HG02610 (cell line): ENCODE results near the gene CPT1A.

ENCODE experiments used
- ATAC-seq: cut with Tn5 transposase; IDR thresholded peaks from one replicate; pipeline ENCODE4 v1.9.1; 2021; ENCODE audit warnings: mild to moderate bottlenecking, moderate library complexity; ENCODE audit not compliant: unreplicated experiment

The CPT1A gene

GRCh38 chr11:68762481-68762880 lies 79.2 kb downstream of the CPT1A start:
- no peak for ATAC-seq

DNA sequence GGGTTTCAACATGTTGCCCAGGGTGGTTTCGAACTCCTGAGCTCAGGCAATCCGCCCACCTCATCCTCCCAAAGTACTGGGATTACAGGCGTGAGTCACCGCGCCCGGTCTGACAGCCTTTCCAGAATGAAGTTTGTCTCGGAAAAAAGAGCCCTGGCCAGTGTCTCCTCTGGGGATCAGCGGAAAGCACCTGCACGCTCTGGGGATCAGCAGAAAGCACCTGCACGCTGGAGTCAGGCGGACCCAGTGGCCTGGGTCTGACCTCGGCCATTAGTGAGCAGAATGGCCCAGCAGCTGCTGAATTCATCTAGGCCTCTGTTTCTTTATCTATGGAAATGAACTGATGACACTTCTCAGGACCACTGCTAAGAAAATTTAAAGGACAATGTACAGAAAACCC lies 79.9 kb downstream of the CPT1A start:
- no peak for ATAC-seq

DNA sequence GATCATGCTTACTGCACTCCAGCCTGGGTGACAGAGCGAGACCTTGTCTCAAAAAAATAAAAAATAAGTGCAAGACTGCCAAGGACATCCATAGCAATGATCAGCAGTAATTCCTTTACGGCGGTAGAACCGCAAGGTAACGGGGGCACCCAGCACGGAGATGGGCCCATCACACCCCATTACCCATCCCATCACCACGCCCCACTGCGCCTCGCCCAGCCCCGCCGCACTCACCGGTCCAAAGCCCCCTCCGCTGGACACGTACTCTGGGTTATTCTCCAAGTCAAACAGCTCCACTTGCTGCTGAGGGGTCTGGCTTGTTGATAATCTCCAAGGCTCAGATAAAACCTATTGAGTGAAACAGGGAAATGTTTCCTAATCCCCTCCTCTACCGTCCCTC lies 81.7 kb downstream of the CPT1A start:
- no peak for ATAC-seq

GRCh38 chr11:68757711-68758110 lies 84.0 kb downstream of the CPT1A start:
- ATAC-seq, result no peak

GRCh38 chr11:68756171-68756766 lies 85.4 kb downstream of the CPT1A start:
- ATAC-seq, result no peak

DNA sequence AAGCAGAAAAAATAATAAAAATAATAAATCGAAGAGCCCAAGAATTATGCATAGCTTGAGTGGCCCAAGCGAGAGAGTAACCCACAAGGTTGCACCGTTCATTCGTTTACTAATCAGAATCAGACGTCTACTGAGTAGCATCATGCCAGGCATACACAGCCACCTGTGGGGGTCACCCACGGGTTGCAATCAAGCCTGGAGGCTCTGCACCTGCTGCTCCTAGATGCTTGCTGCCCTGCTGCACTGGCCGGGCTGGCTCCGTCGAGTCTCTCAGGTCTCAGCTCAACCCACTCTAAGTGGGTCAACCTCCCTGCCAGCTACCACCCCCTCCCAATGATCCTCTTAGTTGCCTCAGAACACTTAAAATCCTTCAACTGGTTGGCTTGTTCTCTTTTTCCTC lies 88.4 kb downstream of the CPT1A start:
- ATAC-seq, result no peak

DNA sequence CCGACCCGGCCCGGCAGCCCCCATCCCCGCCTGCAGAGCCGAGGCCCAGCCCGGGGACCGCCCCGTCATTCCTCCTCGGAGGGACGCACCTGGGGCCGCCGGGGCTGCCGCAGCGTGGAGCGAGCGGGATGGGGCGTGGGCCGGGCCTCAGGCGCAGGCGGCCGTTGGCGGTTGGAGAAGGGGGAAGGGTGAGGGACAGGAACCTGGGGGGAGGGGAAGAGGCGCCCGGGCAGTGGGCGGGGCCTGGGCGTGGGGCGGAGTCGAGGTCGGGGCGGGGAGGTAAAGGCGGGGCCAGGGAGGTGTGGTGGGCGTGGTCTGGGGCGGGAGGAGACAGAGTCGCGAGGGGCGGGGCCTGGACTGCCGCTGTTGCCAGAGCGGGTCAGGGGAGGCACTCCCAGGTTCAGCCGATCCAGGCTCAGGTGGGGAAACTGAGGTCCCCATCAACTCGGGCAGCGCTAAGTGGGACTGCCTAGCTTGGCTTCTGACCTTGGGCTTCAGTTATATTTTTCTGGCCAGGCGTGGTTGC lies 90.3 kb downstream of the CPT1A start, which contains the start of gene TESMIN:
Gene TESMIN (minus strand): TSS at position 190 of the 526 bp plus-strand sequence. CDS start 860 bp downstream, outside the sequence.
- ATAC-seq, result no peak

DNA sequence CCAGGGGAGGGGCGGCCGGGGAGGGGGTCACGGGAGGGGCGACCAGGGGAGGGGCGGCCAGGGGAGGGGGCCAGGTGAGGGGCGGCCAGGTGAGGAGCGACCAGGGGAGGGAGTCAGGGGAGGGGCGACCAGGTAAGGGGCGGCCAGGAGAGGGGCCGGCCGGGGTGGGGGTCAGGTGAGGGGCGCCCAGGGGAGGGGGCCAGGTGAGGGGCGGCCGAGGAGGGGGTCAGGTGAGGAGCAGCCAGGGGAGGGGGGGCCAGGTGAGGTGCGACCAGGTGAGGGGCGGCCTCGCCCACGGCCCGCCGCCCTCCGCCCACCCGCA lies 90.8 kb downstream of the CPT1A start:
- no peak for ATAC-seq

- no peak for ATAC-seq
These were observed 91.3 kb downstream of the CPT1A start for GRCh38 chr11:68750195-68751003.

- no peak for ATAC-seq
These were observed 92.2 kb downstream of the CPT1A start for GRCh38 chr11:68749229-68750123.

GRCh38 chr11:68748061-68748460 lies 93.7 kb downstream of the CPT1A start:
- ATAC-seq, result no peak

- no peak for ATAC-seq
These were observed 98.2 kb downstream of the CPT1A start for GRCh38 chr11:68743539-68743938.

GRCh38 chr11:68741463-68741862 lies 100.3 kb downstream of the CPT1A start:
- ATAC-seq, result no peak

DNA sequence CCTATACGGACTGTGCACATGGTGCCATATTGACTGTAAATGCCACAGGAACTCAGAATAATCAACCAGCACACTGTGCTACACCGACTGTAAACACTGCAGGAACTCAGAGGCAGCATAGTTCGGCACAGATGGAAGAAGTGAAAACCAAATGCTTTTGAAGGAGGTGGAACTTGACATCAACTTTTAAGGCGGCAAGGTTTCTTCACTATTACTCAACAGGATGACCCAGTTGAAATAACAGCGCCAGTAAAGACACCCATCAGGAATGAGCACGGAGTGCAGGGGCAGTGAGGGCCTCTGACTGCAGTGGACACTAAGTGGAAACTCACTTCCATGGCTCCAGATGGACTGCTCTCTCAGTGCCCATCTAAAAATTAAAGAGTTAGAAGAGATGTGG lies 106.1 kb downstream of the CPT1A start:
- no peak for ATAC-seq

DNA sequence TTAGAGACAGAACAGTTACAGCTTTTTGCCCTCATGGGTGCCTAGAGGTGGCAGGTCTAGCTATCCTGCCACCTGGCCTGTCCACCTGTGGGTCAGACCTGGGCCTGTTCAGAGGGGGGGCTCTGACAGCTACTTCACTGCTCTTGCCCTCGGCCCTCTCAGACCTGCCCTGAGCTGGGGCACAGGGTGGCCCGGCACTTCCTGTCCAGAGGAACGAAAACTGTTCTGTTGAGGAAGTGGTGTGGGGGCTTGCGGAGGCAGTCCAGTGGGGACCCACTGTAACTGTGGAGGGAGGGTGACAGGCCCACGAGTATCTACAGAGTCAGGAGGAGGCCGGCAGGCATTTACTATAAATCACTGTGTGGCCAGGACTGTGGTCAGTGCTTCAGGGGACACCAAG lies 106.6 kb downstream of the CPT1A start:
- no peak for ATAC-seq

GRCh38 chr11:68734111-68734510 lies 107.6 kb downstream of the CPT1A start:
- ATAC-seq, result no peak

DNA sequence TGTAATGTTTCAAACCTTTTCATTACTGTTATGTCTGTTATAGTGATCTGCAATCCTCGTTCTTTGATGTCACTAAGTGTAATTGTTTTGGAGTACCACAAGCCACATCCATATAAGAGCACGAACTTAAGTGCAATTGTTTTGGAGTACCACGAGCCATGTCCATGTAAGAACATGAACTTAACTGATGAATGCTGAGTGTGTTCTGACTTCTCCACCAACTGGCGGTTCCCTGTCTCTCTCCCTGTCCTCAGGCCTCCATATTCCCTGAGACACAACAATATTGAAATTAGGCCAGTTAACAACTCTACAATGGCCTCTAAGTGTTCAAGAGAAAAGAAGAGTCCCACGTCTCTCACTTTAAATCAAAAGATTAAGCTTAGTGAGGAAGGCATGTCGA lies 113.9 kb downstream of the CPT1A start:
- ATAC-seq, result no peak

GRCh38 chr11:68724293-68724692 lies 117.4 kb downstream of the CPT1A start:
- ATAC-seq, result no peak

DNA sequence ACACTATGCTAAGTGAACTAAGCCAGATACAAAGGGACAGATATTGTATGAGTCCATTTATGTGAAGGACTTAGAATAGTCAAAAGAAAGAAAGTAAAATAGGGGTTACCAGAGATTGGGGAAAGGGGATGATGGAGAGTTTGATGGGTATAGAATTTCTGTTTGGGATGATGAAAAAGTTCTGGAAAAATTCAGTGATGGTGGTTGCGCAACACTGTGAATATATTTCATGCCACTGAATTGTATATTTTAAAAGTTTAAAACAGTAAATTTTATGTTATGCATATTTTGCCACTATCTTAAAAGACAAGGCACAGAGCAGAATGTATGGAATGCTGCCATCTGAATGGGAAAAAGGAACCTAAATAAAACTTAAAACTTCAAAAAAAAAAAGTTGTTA lies 119.6 kb downstream of the CPT1A start:
- no peak for ATAC-seq

DNA sequence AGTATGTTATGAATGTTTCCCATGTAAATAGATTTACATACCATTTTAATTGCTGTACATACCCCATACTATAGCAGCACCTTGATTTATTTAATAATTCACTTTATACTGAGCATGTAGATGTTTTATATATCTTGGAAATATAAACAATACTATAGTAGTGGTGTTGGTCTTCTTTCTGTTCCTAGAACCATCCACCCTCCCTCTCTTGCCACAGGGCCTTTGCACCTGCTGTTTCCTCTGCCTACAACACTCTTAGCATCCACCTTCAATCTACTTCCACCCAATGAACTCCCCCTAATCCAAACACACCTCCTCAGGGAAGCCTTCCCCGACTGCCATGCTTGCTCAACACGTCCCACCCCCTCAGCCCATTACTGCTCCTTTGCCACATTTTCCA lies 120.6 kb downstream of the CPT1A start:
- no peak for ATAC-seq

GRCh38 chr11:68715456-68716122 lies 126.1 kb downstream of the CPT1A start:
- no peak for ATAC-seq
